Choroid plexus epithelial cell (primary cell): ENCODE measurements around the gene HOXD11.
A peak's percentile ranks its signal among the peaks of the same experiment; 100 is the strongest.

Experiments
- DNase-seq: peaks from one replicate; pipeline ENCODE4 v3.0.0-alpha.2; 2010; ENCODE audit warnings: low read depth
- H3K4me3 ChIP-seq: 2 replicates; pipeline ENCODE4 v1.5.1; 2011; ENCODE audit warnings: low read depth, mild to moderate bottlenecking, control low read depth, low read length, moderate library complexity
- CTCF ChIP-seq: conservative IDR thresholded peaks from 2 replicates; pipeline ENCODE4 v1.5.1; 2011; ENCODE audit warnings: low read depth, mild to moderate bottlenecking, control low read depth, inconsistent platforms, low read length, moderate library complexity

HOXD11 gene

DNA sequence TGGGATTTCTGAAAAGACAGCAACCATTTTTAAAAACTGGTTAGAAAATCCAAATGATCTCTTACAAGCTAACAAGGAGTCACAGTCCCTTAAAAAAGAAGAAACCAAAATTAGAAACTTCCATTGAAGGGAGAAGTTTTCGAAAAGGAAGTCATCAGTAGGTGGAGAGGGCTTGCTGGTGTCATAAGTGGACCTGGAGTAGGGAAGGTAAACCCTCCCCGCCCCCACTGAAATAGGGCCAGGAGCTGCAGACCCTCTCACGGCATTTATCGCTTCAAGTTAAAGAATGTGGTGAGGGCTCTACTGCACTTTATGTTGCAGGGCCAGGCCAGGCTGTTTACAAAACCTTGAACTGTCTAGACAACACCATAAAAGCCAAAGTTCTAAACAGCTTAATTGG, 2.9 kb downstream of the HOXD11 start:
- no peak overlapping the region for H3K4me3 ChIP-seq
- TF ChIP-seq CTCF: no peak

DNA sequence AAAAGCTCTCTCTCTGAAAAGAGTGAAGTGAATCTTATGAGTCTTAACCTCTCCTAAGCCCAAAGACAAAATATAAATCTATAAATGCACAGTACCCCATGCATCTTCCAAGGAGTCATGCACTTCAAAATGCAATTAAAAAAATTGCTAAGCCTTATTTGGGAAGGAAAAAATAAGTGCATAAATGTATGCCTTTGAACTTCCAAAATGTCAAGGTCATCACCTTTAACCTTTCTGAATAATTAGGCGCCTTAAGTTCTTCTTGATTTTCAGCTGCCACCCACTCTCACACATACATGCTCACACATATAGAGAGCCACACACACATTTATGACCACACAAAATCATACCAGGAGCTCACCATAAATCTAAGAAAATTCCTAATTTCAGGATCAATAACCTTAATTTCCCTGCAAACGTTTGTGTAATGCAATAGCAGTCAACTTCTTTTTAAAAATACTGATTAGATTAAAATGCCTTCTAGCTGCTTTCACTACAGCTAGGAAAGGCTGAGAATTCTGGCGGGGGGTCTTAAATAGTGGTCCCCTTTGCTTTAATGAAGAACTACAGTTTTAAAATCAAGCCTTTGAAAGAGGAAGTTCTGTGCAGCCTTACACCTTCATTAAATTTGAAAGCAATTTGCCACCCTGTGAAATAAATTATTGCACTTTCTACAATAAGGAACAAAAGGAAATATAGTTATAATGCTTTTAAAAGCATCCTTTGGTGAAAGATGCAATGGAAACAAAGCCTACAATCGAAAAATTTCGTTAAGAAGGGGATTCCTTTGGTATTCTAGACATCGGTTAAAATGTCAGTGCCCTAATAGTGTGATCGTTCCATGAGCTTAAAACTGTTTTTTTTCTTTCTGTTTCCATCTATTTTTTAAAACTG, 3.6 kb downstream of the HOXD11 start:
- H3K4me3 ChIP-seq: no peak overlapping the region
- no peak for DNase-seq
- no peak for TF ChIP-seq CTCF

More for the DNA sequence above, 2.9 kb downstream of the HOXD11 start:
- DNase-seq: no peak

DNA sequence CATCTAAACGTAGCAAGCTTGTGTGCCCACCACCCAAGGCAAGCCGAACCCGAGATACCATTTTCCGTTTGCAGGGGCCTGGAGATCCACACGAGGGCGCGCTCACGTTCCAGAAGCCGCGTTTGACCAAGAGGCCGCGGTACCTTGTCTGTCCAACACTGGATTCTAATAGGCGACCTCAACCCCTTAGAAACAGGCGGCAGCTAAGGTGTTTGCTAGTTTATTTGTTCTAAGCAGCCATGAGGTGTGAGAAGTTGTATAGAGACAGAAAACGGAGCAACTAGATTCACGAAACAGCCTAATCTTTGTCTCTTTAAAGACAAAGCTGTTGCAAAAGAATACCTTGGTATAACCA, 4.2 kb downstream of the HOXD11 start:
- DNase-seq: peak; percentile 31
- H3K4me3 ChIP-seq: no peak overlapping the region
- peak; percentile 65 for TF ChIP-seq CTCF

DNA sequence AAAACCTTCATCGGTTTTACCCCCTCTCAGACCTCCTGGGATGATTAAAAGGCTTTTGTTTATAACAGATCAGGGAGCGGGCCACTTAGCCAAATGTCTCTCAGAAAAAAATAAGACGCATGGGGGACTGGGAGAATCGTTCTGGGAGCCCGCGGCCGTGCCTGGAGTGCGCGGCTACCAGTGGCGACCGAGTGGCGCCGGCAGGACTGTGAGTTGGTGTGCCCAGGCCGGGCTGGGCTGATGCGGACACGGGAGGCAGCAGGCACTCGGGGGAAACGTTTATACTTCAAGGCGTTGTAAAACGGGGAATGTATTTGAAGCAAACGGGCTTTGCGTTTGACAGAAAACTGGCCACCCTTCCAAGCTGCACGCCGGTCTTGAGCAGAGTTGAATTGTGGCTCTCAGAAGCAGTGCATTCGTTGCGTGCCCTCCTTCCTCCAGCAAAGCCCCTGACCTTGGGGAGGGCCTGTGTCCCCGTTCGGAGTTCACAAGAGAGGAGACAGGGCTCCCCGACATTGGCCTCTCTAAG, 4.8 kb downstream of the HOXD11 start:
- no peak overlapping the region for H3K4me3 ChIP-seq

DNA sequence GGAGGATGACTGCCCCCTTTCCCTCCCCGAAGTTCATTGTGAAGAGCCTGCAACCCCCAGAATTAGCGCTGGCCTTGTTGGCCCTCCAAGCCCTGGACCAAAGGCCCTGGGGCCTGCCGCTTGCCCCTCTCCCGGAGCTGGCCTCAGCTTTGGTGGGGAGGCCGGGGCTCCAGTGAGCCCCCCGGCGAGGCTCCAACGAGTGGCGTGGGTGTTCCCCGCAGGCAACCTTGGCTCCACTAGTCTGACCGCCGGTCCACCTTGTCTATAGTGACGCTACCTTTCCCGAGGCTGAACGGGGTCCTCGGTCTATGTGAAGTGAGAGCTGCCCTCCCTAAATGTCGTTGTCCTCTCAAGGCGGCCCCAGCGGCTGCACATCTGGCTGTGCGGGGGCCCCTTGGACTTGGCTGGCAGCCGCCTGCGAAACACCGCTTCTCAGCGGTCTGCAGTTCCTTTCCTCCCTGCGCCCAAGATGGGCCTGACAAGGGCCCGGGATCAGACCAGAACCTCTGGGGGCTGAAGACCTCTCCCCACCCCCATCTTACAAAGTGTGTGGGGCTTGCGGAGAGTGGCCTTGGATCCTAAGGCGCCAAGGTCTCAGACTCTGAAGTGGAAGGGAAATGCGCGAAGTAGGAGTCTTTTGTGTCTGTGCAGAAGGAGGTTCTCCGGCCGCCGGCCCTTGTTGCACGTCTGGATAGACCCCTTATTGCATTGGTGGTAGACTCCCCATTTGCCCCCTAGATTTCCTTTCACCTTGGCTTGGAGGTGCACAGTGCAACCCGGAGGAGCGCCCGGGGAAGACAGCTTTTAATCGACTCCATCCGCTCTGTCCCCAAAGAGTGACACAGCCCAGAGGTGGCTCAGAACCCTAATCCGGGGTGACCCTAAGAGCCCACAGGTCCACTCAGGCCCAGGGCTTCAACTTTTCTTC, 5.6 kb downstream of the HOXD11 start:
- no peak for TF ChIP-seq CTCF
- no peak for DNase-seq
- H3K4me3 ChIP-seq: no peak overlapping the region

More for the DNA sequence above, 4.8 kb downstream of the HOXD11 start:
- DNase-seq: no peak
- TF ChIP-seq CTCF: no peak

GRCh38 chr2:176114120-176114929, 7.2 kb downstream of the HOXD11 start:
- H3K4me3 ChIP-seq: no peak overlapping the region
- no peak for DNase-seq
- no peak for TF ChIP-seq CTCF
